SJSA1 (cell line): Measurements from ENCODE around the gene ULK4. TPM values are rescaled to one million over a fixed set of nuclear protein-coding genes. Genes with fewer than 3 reads are reported as not detected.
"Not testable (repeated sequence)": the region's sequence is repeated elsewhere in the genome, so short reads cannot be mapped to it uniquely, and the experiment has no call there.

Source experiments
- DNase-seq, 2 experiments: peaks; one replicate each; pipeline ENCODE4 v3.0.0-alpha.2; 2015 to 2020; ENCODE audit warnings: low spot score in 2 of 2, low read depth in 1 of 2
- H3K27ac ChIP-seq: fragments of 250-450 bp; sonication (Bioruptor Pico); 2 replicates; pipeline ENCODE4 v1.5.1; 2020; ENCODE audit warnings: mild to moderate bottlenecking, moderate library complexity
- H3K27me3 ChIP-seq: fragments of 250-450 bp; sonication (Bioruptor Pico); replicated peaks from 2 replicates; pipeline ENCODE4 v1.5.1; 2020; ENCODE audit warnings: mild to moderate bottlenecking, moderate library complexity
- H3K36me3 ChIP-seq: fragments of 250-450 bp; sonication (Bioruptor Pico); 2 replicates; pipeline ENCODE4 v1.5.1; 2020; ENCODE audit warnings: mild to moderate bottlenecking
- H3K4me1 ChIP-seq: fragments of 250-450 bp; sonication (Bioruptor Pico); replicated peaks from 2 replicates; pipeline ENCODE4 v1.6.1; 2021; ENCODE audit warnings: mild to moderate bottlenecking
- H3K4me3 ChIP-seq: fragments of 250-450 bp; sonication (Bioruptor Pico); 2 replicates; pipeline ENCODE4 v1.5.1; 2020; ENCODE audit warnings: mild to moderate bottlenecking
- H3K9me3 ChIP-seq: fragments of 250-450 bp; sonication (Bioruptor Pico); replicated peaks from 2 replicates; pipeline ENCODE4 v1.5.1; 2020; ENCODE audit warnings: mild to moderate bottlenecking
- total RNA-seq: library from RNA; depleted of rRNA; stranded (reverse); fragments of >200 nt; shearing (Covaris generic); gene quantifications from 2 replicates; pipeline ENCODE4 v1.2.3, GENCODE V29; 2014

ULK4 gene
- total RNA-seq, 1 experiment from 2014 or later, result 10.9 TPM

DNA sequence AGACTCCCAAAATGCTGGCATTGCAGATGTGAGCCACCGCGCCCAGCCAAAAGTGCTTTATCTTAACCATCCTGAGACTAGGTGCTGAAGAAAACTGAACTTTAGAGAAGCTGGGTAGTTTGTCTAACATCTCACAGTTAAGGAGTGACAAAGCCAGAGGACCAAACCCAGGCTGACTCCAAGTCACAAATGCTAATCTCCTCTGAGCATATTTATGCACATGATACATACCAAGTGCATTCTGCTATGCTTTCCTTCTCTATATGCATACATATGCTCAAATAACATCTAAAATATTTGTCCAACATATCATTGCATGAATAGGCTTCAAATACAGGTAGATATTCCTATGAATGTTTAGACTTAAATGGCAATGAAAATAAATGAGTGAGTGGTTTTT, 505.7 kb downstream of the ULK4 start:
- H3K27me3 ChIP-seq, result no peaks in the 10 kb centered on the region
- H3K4me1 ChIP-seq, result no peaks in the 10 kb centered on the region
- H3K4me3 ChIP-seq, result no peak overlapping the region
- no peak for DNase-seq
- no peaks in the 10 kb centered on the region for H3K9me3 ChIP-seq
- no peaks in the 10 kb centered on the region for H3K36me3 ChIP-seq
- H3K27ac ChIP-seq, result no peak overlapping the region

DNA sequence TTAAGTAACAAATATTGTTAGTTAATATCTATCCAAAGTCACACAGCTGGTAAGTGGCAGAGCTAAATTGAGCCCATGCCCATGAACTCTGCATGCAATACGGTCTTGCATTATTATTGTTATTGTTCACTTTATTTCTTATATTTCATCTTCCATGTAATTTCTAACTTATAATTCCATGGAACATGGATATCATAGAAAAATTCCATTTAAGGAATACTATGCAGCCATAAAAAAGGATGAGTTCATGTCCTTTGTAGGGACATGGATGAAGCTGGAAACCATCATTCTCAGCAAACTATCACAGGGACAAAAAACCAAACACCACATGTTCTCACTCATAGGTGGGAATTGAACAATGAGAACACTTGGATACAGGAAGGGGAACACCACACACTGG, 508.3 kb downstream of the ULK4 start:
- H3K27ac ChIP-seq, H3K4me3 ChIP-seq, H3K4me1 ChIP-seq, H3K9me3 ChIP-seq, H3K36me3 ChIP-seq, DNase-seq, H3K27me3 ChIP-seq: not testable (repeated sequence)

- Histone ChIP-seq H3K9me3 (no peaks in the 10 kb centered on the region), H3K36me3 (no peaks in the 10 kb centered on the region), H3K27ac (no peak overlapping the region), H3K4me1 (no peaks in the 10 kb centered on the region), H3K4me3 (no peak overlapping the region), H3K27me3 (no peaks in the 10 kb centered on the region)
- DNase-seq, result no peak
These were observed 511.3 kb downstream of the ULK4 start for GRCh38 chr3:41450416-41451231.

DNA sequence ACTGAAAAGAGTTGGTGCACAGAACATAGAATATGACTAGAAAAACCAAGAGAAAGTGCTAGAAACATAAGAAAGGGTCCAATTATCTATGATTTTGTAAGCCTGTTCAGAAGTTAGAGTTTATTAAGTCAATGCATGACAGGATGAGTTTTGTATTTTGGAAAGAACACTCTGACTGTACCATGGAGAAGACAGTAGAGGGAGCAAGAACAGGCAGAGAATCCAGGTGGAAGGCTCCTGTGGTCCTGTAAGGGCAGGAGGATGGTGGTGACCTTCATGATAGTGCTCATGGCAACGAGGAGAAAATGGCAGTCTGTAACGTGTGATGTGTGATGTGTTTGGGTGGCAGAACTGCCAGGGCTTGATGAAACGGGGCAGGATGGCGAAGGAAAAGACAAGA, 513.5 kb downstream of the ULK4 start:
- no peak for DNase-seq
- Histone ChIP-seq H3K36me3 (no peaks in the 10 kb centered on the region), H3K4me3 (no peak overlapping the region), H3K27me3 (no peaks in the 10 kb centered on the region), H3K4me1 (no peaks in the 10 kb centered on the region), H3K27ac (no peak overlapping the region), H3K9me3 (no peaks in the 10 kb centered on the region)

DNA sequence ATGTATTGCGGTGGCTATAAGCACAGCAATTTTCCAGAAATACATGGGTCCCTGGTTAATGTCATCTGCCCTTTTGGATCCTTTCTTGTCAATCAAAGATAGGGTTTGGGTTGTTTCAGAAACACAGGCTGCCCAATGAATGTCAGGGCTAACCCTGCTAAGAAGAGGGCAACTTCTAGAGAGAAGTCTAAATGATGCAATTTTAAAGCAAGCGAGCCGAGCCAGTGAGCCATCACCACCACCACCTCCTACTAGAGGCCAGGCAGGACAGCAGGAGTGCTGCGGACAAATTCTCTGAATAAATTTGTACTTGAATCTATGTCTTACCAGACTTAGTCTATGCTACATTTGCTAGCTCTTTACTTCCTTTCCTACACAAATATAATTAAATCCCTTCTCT, 514.2 kb downstream of the ULK4 start:
- no peak for DNase-seq
- no peaks in the 10 kb centered on the region for H3K4me1 ChIP-seq
- H3K4me3 ChIP-seq, result no peak overlapping the region
- no peak overlapping the region for H3K27ac ChIP-seq
- no peaks in the 10 kb centered on the region for H3K36me3 ChIP-seq
- H3K9me3 ChIP-seq, result no peaks in the 10 kb centered on the region
- no peaks in the 10 kb centered on the region for H3K27me3 ChIP-seq

DNA sequence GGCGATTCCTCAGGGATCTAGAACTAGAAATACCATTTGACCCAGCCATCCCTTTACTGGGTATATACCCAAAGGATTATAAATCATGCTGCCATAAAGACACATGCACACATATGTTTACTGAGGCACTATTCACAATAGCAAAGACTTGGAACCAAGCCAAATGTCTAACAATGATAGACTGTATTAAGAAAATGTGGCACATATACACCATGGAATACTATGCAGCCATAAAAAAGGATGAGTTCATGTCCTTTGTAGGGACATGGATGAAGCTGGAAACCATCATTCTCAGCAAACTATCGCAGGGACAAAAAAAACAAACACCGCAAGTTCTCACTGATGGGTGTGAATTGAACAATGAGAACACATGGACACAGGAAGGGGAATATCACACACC, 515.6 kb downstream of the ULK4 start:
- H3K4me3 ChIP-seq, H3K4me1 ChIP-seq, H3K36me3 ChIP-seq, DNase-seq, H3K27me3 ChIP-seq, H3K27ac ChIP-seq, H3K9me3 ChIP-seq: not testable (repeated sequence)

DNA sequence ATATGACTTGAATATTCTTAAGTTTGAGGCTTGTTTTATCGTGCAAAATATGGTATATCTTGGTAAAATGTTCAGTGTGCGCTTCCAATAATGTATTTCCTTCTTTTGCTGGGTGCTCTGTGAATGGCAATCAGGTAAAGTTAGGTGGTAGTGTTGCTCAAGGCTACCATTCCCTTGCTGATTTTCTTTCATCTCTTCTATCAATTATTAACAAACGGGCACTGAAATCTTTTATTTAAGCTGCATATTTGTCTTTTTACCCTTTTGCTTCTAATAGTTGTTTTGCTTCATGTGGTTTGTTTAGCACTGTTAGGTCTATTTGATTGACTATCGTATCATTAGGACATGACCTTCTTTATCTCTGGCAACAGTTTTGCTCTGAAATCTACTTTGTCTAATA, 520.3 kb downstream of the ULK4 start:
- H3K36me3 ChIP-seq, result no peaks in the 10 kb centered on the region
- H3K27me3 ChIP-seq, result no peaks in the 10 kb centered on the region
- no peak overlapping the region for H3K27ac ChIP-seq
- no peaks in the 10 kb centered on the region for H3K9me3 ChIP-seq
- H3K4me1 ChIP-seq, result no peaks in the 10 kb centered on the region
- no peak overlapping the region for H3K4me3 ChIP-seq
- no peak for DNase-seq

DNA sequence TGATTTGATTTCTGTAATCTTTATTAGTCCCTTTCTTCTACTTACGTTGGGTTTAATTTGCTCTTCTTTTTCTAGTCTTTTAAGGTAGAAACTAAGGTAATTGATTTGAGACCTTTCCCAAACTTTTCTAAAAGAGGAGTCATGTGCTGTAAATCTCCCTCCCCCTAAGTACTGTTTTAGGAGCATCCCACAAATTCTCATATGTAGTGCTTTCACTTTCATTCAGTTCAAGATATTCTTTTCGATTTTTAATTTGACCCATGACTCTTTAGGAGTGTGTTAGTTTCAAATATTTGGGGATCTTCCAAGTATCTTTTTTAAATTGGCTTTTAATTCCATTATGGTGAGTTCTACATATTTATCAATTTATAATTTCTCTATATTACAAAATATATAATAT, 520.8 kb downstream of the ULK4 start:
- Histone ChIP-seq H3K27ac (no peak overlapping the region), H3K27me3 (no peaks in the 10 kb centered on the region), H3K4me1 (no peaks in the 10 kb centered on the region), H3K36me3 (no peaks in the 10 kb centered on the region), H3K4me3 (no peak overlapping the region), H3K9me3 (no peaks in the 10 kb centered on the region)
- no peak for DNase-seq

GRCh38 chr3:41436983-41437382, 524.9 kb downstream of the ULK4 start:
- no peak for DNase-seq
- Histone ChIP-seq H3K27me3 (no peaks in the 10 kb centered on the region), H3K36me3 (no peaks in the 10 kb centered on the region), H3K4me3 (no peak overlapping the region), H3K9me3 (no peaks in the 10 kb centered on the region), H3K4me1 (no peaks in the 10 kb centered on the region), H3K27ac (no peak overlapping the region)

- Histone ChIP-seq H3K27ac (no peak overlapping the region), H3K27me3 (no peaks in the 10 kb centered on the region), H3K9me3 (no peaks in the 10 kb centered on the region), H3K4me3 (no peak overlapping the region), H3K4me1 (no peaks in the 10 kb centered on the region), H3K36me3 (no peaks in the 10 kb centered on the region)
- peak in 1 of 2 experiments; percentile 9 for DNase-seq
These were observed 527.1 kb downstream of the ULK4 start for GRCh38 chr3:41434781-41435180.

- Histone ChIP-seq H3K9me3 (no peaks in the 10 kb centered on the region), H3K27me3 (no peaks in the 10 kb centered on the region), H3K4me1 (no peaks in the 10 kb centered on the region), H3K36me3 (no peaks in the 10 kb centered on the region), H3K4me3 (no peak overlapping the region), H3K27ac (no peak overlapping the region)
- no peak for DNase-seq
These were observed 530.5 kb downstream of the ULK4 start for GRCh38 chr3:41431386-41431785.

DNA sequence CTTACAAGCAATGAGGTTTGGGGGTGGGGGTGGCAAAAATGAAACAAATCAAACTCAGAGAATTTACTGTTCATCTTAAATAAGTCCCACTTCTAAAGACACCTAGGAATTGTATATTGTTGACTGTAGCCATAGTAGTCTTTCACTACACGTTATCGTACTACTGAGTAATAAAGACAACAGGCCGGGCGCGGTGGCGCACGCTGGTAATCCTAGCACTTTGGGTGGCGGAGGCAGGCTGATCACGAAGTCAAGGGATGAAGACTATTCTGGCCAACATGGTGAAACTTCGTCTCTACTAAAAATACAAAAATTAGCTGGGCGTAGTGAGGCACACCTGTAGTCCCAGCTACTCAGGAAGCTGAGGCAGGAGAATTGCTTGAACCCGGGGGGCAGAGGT, 531.0 kb downstream of the ULK4 start:
- H3K27me3 ChIP-seq, result no peaks in the 10 kb centered on the region
- H3K27ac ChIP-seq, result no peak overlapping the region
- no peak for DNase-seq
- no peaks in the 10 kb centered on the region for H3K9me3 ChIP-seq
- no peaks in the 10 kb centered on the region for H3K36me3 ChIP-seq
- H3K4me1 ChIP-seq, result no peaks in the 10 kb centered on the region
- no peak overlapping the region for H3K4me3 ChIP-seq

DNA sequence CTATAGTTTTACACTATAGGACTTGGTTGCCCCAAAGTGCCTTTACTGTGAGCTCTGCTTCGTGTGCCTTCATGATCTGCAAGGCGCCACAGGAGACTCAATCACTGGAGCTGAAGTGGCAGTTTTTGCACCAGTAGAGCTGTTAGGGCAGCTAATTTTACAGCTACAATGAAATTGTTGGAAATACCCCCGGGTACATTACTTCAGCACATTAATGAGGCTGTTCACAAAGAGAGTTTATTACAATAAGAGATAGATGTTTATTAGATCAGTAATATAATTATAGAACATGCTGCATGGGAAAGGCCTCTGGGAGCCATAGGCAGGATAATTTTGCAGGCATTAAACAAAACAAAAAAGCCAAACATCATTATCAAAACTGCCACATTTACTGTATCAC, 531.5 kb downstream of the ULK4 start:
- no peaks in the 10 kb centered on the region for H3K9me3 ChIP-seq
- H3K36me3 ChIP-seq, result no peaks in the 10 kb centered on the region
- DNase-seq, result no peak
- no peaks in the 10 kb centered on the region for H3K27me3 ChIP-seq
- no peak overlapping the region for H3K27ac ChIP-seq
- H3K4me3 ChIP-seq, result no peak overlapping the region
- no peaks in the 10 kb centered on the region for H3K4me1 ChIP-seq

- no peaks in the 10 kb centered on the region for H3K9me3 ChIP-seq
These were observed 535.4 kb downstream of the ULK4 start for GRCh38 chr3:41426485-41426884.

More at GRCh38 chr3:41426485-41426884, 535.4 kb downstream of the ULK4 start:
- DNase-seq, result no peak
- Histone ChIP-seq H3K27me3 (no peaks in the 10 kb centered on the region), H3K4me3 (no peak overlapping the region), H3K27ac (no peak overlapping the region), H3K36me3 (no peaks in the 10 kb centered on the region), H3K4me1 (no peaks in the 10 kb centered on the region)
